ENCODE data around the gene OSBPL1A. TPM values are rescaled to one million over a fixed set of nuclear protein-coding genes. Genes with fewer than 3 reads are reported as not detected.

Gene OSBPL1A
- total and polyA plus RNA-seq, 2 of the 8 experiments (the other 6 are each of a cell fraction or from before 2014, with no cell fraction given): 53.2 to 74.9 TPM

DNA sequence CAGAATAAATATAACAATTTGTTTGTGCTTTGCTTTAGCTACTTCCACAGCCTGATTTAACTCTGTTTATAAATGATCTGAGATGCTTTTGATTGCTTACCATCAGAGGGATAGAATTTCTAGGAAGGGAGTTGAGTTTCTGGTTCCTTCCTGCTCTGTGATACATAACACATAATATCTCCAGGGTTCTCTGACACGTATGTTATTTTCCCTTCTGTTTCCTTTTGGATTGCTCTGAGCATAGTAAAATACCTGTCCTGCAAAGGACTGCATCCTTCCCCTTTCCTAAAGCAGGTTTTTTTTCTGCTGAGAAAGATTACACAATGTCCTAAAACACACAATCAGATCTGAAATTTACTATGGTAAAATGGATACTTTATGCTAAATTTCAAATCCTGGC lies 182.7 kb downstream of the OSBPL1A start:
- Histone ChIP-seq H3K79me1 (ENCODE audit: low read depth, low read length) (0 out of 2 replicates have a peak, but pooled peaks cover 3% of the 10 kb centered on the region), H3K27me3 (replicated peaks in 1 of 4; ENCODE audit: control insufficient read depth in 3 of 4, extremely low read depth in 1 of 4, insufficient read depth in 3 of 4, low read length in 3 of 4) (no peaks in the 10 kb centered on the region), H3K23me2 (ENCODE audit: low read depth, low read length) (no peaks in the 10 kb centered on the region), H3K23ac (ENCODE audit: insufficient read length) (no peak overlapping the region), H4K20me1 (replicated peaks in 1 of 2; ENCODE audit: control insufficient read depth in 1 of 2, insufficient read depth in 2 of 2, low read length in 2 of 2) (no peaks in the 10 kb centered on the region), H2AFZ (ENCODE audit: low read length) (no peak overlapping the region), H3K56ac (replicated peaks; ENCODE audit: insufficient read length, low read depth, low read length) (no peak overlapping the region), H2BK12ac (ENCODE audit: low read depth, low read length) (no peak overlapping the region), H3K4me2 (ENCODE audit: insufficient read depth in 1 of 2, low read depth in 2 of 2, low read length in 2 of 2) (no peak overlapping the region), H3K9ac (replicated peaks in 1 of 4; ENCODE audit: extremely low read depth in 1 of 4, low read depth in 3 of 4, low read length in 3 of 4) (no peak overlapping the region), H3K4me1 (replicated peaks in 1 of 4; ENCODE audit: control insufficient read depth in 3 of 4, insufficient read depth in 4 of 4, low read length in 3 of 4) (peaks cover under 1 to 6% (median 3%) of the 10 kb centered on the region in 4 experiments; a peak in 4 of 7 replicates), H2AK5ac (ENCODE audit: low read depth, low read length) (no peak overlapping the region), H4K5ac (ENCODE audit: insufficient read length, low read depth, low read length) (no peak overlapping the region), H2BK15ac (ENCODE audit: low read length) (no peak overlapping the region), H3K36me3 (ENCODE audit: control insufficient read depth in 2 of 4, insufficient read depth in 4 of 4, low read length in 3 of 4) (no peaks in the 10 kb centered on the region; a peak in 1 of 8 replicates), H2BK120ac (replicated peaks; ENCODE audit: low read depth, low read length) (no peak overlapping the region), H3K14ac (ENCODE audit: insufficient read length) (no peak overlapping the region), H3K4ac (replicated peaks; ENCODE audit: insufficient read length, low read depth, low read length) (no peak overlapping the region), H3K4me3 (ENCODE audit: extremely low read depth in 1 of 4, insufficient read depth in 2 of 4, low read depth in 3 of 4, low read length in 4 of 4) (no peak overlapping the region), H4K91ac (replicated peaks; ENCODE audit: insufficient read length, low read length) (no peak overlapping the region), H3K18ac (ENCODE audit: extremely low read depth, low read length) (no peak overlapping the region), H2BK5ac (ENCODE audit: low read depth, low read length) (no peak overlapping the region), H3K9me3 (ENCODE audit: insufficient read depth in 2 of 2, low read depth in 1 of 2, low read length in 1 of 2) (no peaks in the 10 kb centered on the region), H3K27ac (ENCODE audit: low read depth, low read length) (no peak overlapping the region), H3K79me2 (ENCODE audit: control insufficient read depth in 1 of 2, insufficient read depth in 2 of 2, low read length in 2 of 2) (peaks cover 0 to 2% of the 10 kb centered on the region in 2 experiments; a peak in 1 of 4 replicates), H4K8ac (ENCODE audit: extremely low read depth, insufficient read depth, low read length) (no peak overlapping the region), H2BK20ac (ENCODE audit: low read length) (no peak overlapping the region)
- ChIA-PET POLR2A (ENCODE audit: partially characterized antibody) (no interaction called here), CTCF (ENCODE audit: partially characterized antibody) (no interaction called here)
- FAIRE-seq (no peak), DNase-seq (ENCODE audit: low read depth in 1 of 2, low spot score in 2 of 2) (no peak)
- WGBS, 2 experiments (ENCODE audit: extremely low coverage in 1 of 2, insufficient coverage in 1 of 2, insufficient read length in 1 of 2, insufficient replicate concordance in 2 of 2, low coverage in 1 of 2, low lambda C conversion rate in 2 of 2, missing lambda C conversion rate in 1 of 2): 79% methylated on average over 1 of the region's 1 CpG; no CpG with 5 or more reads in 1 of the 2 experiments
- TF ChIP-seq SRF (IDR thresholded peaks at IDR 0.05; ENCODE audit: low read depth, low read length) (no peak), SIRT6 (IDR thresholded peaks at IDR 0.05; ENCODE audit: low read length) (no peak), BACH1 (IDR thresholded peaks at IDR 0.05; ENCODE audit: low read length) (no peak), JUN (IDR thresholded peaks at IDR 0.05; ENCODE audit: low read depth, low read length) (no peak), GABPA (IDR thresholded peaks at IDR 0.05; ENCODE audit: borderline replicate concordance, insufficient read depth, low read length) (no peak), KDM1A (IDR thresholded peaks at IDR 0.05; ENCODE audit: borderline replicate concordance, low read length) (no peak), BCL11A (IDR thresholded peaks at IDR 0.05; ENCODE audit: low read depth in 2 of 2, low read length in 2 of 2) (no peak), ASH2L (IDR thresholded peaks at IDR 0.05; ENCODE audit: low read length) (no peak), RAD21 (IDR thresholded peaks at IDR 0.05 in 1 of 2, conservative IDR thresholded peaks at IDR 0.05 in 1 of 2; ENCODE audit: low read depth in 2 of 2, low read length in 2 of 2) (no peak), BRCA1 (IDR thresholded peaks at IDR 0.05; ENCODE audit: low read depth, low read length) (no peak), RFX5 (IDR thresholded peaks at IDR 0.05; ENCODE audit: borderline replicate concordance, low read depth, low read length) (no peak), POU5F1 (IDR thresholded peaks at IDR 0.05; ENCODE audit: low read depth, low read length) (no peak), CHD1 (IDR thresholded peaks at IDR 0.05; ENCODE audit: low read depth, low read length) (no peak), TEAD4 (IDR thresholded peaks at IDR 0.05; ENCODE audit: low read depth, low read length) (no peak)
- TF ChIP-seq, protein P1, sequence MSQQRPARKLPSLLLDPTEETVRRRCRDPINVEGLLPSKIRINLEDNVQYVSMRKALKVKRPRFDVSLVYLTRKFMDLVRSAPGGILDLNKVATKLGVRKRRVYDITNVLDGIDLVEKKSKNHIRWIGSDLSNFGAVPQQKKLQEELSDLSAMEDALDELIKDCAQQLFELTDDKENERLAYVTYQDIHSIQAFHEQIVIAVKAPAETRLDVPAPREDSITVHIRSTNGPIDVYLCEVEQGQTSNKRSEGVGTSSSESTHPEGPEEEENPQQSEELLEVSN (IDR thresholded peaks at IDR 0.05): no peak
